A172 (cell line): ENCODE measurements around the gene SORCS2. TPM values are rescaled to one million over a fixed set of nuclear protein-coding genes. Genes with fewer than 3 reads are reported as not detected.

Experiments
- DNase-seq: peaks from one replicate; pipeline ENCODE4 v3.0.0-alpha.2; 2015; ENCODE audit warnings: low spot score
- total RNA-seq: library from RNA; depleted of rRNA; stranded (reverse); fragments of >200 nt; shearing (Covaris generic); gene quantifications from 2 replicates; pipeline ENCODE4 v1.2.3, GENCODE V29; 2014

SORCS2 gene
- total RNA-seq, 1 experiment from 2014 or later, result 0.78 TPM

DNA sequence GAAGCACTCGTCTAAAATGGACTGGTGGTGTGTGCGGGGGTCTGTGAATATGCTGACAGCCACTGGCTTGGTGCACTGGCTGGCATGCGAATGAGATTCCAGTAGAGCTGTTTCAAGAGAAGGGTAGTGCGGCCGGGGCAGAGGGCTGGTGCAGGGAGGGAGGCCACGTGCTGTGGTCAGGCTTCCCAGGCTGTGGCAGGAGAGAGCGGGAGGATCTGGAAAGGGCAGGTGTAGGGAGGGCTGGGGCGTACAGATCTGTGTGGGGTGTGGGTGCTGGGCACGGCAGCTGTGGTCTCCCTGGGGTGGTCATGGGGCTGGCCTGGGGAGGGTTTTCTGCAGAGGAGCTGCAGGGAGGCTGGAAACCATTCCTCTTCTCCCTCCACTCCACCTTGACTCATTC lies 30.2 kb downstream of the SORCS2 start:
- no peak for DNase-seq

DNA sequence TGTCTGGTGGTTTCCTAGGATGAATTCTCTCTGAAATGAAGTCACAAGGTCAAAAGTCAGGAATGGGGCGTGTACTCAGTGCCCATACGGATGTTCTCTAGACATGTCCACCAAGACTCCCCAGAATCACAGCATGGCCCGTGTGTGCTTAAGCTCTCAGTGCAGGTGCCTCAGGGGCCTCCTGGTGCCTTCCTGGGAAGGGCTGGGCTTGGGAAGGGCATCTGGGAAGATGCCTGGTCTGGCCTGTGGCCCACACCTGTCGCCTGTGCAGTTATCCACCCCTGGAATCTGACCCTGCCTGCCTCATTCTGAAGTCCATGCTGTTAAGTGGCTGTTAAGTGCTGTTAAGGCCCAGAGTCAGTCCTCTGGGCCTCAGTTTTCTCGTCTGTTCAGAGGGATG lies 31.2 kb downstream of the SORCS2 start:
- no peak for DNase-seq

DNA sequence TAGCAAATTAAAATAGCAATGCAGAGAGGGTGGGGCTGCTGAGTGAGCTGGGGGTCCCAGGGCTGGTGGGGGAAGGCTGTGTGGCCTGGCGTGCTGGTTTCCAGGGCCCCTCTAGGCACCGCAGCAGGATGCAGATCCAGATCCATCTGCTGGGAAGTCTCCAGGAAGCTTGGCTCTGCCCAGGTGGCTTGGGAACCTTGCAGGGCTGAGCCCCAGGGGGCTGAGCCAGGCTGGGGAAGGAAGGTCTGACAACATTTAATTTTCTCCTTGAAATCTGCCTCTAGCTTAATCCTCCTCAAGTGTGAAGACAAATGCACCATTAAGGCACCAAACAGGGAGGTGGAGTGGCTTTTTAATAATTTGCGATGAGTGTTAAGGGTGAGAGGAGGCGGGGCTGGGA lies 31.7 kb downstream of the SORCS2 start:
- DNase-seq, result no peak

GRCh38 chr4:7224878-7225533 lies 32.7 kb downstream of the SORCS2 start:
- DNase-seq, result no peak

DNA sequence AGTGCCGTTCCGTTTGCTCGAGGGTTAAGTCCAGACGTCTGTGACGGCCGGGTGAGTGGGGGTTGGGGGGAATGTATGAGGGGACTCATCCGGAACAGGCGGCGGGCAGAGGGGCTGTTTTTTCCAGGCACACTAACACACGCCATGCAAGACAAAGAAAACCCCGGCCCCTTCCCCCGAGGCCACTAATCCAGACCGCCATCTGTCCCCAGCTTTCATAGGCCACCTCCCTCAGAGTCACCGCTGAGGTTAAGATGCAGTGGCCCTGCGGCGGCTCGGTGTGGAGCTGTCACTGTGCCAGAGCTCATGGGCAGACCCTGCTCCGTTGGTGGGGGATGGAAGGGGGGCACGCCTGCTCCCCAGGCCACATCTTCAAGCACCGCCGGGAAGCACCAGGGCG lies 34.1 kb downstream of the SORCS2 start:
- no peak for DNase-seq

- DNase-seq, result no peak
These were observed 34.7 kb downstream of the SORCS2 start for GRCh38 chr4:7227008-7227407.

- DNase-seq, result no peak
These were observed 36.4 kb downstream of the SORCS2 start for GRCh38 chr4:7228734-7229133.

- DNase-seq, result no peak
These were observed 39.8 kb downstream of the SORCS2 start for GRCh38 chr4:7232061-7232650.

DNA sequence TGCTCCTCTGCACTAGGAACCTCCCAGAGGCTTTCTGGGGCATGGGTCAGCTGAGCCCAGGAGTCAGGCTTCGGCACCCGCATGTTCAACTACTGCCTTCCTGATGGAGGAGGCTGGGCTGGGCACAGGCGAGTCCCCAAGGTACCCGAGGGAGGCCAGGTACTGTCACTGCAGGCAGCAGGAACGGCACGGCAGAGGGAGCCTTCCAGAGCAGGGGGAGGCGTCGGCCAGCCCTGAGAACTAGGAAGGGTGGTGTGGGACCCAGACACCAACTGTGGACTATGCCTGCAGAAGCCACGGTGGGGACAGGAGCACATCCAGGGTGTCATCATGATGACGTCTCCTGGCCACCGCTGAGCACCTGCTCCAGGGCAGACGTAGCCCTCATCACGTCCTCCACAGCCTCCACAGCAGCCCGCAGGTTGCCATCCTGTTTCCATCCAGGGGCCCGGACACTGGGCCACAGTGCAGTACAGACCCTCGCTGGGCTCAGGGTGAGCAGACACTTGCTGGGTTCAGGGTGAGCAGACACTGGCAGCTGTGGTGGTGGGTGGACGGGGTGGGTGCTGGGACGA lies 40.8 kb downstream of the SORCS2 start:
- no peak for DNase-seq

- no peak for DNase-seq
These were observed 41.3 kb downstream of the SORCS2 start for GRCh38 chr4:7233601-7234000.

DNA sequence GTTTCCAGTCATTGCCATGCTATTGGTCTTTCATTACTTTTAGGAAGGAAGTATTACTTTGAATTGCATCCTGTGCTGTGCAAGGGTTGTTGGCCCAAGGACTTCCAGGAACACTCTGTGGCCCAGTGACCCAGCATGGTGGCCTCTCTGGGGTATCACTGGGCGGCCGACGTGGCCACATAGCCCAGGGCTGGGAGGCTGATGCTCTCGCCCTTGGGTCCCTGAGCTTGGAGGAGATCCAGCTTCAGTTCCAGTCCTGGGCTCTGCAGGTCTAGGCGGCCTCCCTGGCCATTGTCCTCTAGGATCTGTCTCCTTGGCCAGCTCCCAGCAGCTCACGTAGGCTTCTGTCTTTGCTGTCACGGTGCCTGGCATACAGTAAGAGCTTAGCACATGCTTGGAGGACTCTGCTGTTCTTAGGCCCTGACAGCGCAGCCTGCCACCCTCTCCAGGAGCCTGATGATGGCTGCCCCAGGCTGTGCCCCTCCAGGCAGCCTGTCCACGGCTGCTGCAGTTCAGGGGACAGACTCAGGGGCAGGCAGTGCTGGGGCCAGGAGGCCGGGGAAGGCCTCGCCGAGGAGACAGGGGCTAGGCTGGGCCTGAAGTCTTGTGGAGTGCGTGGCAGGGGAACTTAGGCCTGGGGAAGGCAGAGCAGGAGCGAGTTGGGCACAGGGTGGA lies 42.2 kb downstream of the SORCS2 start:
- DNase-seq, result no peak

GRCh38 chr4:7235030-7235380 lies 42.7 kb downstream of the SORCS2 start:
- no peak for DNase-seq

DNA sequence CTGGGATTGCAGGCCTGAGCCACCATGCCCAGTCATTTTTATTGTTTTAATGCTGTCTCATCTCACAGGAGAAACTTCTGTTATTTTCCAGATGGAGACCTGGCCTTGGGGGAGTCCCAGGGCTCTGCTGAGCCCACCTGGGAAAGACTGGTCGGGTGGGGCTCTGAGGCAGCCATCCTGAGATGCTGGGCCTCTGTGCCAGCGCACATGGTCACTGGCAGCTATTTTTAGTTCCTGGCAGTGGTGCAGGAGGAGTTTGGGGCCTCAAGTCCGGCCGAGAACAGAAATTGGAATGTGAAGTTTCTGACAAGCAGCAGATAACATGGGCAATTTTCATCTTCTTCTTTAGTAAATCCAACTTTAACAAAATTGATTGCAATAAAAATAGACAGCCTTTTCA lies 44.5 kb downstream of the SORCS2 start:
- DNase-seq, result no peak

GRCh38 chr4:7237873-7238272 lies 45.5 kb downstream of the SORCS2 start:
- no peak for DNase-seq

DNA sequence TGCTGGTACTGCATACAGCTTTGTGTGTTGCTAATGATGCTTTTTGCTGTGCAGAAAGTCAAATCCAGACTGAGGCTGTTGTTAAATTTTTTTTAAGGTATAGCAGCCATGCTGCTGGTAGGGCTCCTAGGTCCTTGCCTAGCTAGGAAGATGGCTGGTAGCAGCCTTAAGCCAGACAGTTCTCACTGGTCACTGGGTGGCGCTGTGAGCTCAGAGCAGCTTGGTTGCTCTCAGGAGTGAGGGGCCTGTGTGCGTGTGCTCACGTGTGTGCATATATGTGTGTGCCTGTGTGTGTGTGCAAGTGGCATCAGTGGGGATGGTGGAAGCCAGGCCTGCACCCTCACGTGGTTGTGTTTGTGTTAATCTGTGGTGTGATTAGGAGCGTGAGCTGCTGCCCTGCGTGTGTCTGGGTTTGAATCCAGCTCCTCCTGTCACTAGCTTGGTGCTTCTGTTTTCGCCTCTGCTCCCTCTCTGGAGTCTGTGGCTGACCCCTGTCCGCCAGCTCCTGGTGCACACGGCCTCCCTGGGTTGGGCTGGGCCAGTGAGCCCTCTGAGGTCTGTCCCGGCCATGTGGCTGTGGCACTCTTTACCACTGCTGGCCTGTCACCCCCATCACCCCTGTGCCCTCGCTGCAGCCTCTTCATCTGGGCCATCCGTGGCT lies 46.1 kb downstream of the SORCS2 start:
- DNase-seq, result no peak

DNA sequence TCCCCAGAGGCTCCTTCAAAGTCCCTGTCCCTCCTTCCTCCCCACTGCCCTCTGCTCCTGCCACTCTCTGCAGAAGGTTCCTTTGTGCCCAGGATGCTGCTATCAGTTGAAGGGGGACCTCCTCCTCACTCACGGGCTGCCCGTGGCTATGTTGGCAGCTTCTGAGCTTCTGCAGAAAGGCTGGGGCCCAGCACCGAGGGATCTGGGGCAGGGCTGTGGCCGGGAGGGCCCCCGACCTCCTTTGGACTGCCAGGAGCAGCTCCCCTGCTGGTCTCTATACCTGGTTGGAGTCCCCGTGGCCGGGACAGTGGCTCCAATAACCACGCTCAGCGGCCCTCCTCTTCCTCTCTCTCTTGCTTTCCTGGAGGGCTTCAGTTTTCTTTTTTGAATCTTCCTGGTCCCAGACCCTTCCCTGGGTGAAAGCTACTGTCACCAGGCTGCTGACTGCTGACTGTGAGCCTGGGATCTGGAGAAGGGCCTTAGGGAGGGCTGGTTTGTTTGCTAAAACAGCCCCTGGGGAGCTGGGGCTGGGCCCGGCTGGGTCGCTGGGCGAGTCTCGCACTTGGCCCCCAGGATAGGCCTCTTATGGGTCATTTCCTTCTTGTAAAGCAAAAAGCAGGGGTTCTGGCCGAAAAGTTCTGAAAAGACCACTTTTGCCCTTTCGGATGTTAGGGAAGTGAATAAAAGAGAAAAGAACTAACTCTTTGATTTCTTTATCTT lies 46.9 kb downstream of the SORCS2 start:
- DNase-seq, result no peak

DNA sequence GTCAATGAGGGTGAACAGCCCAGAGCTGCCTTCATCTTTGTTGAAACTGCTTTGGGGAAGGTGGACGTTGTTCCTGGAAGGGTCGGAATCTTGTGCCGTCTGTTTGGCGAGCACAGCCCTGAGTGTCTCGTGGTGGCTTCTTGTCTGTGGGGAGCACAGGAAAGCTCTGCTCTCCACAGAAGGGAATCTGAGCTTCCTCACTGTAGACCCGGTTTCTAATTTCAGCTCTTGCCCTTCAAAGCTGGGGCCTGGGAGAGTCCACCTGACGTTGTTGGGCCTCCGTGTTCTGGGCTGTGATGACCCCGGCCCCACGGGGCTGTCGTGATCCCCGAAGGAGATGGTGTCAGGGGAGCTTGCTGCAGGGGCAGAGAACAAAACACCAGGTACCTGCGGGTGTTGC lies 47.5 kb downstream of the SORCS2 start:
- DNase-seq, result no peak

GRCh38 chr4:7240306-7240705 lies 48.0 kb downstream of the SORCS2 start:
- no peak for DNase-seq

- no peak for DNase-seq
These were observed 49.3 kb downstream of the SORCS2 start for GRCh38 chr4:7241597-7242125.

GRCh38 chr4:7242766-7243165 lies 50.4 kb downstream of the SORCS2 start:
- DNase-seq, result no peak

DNA sequence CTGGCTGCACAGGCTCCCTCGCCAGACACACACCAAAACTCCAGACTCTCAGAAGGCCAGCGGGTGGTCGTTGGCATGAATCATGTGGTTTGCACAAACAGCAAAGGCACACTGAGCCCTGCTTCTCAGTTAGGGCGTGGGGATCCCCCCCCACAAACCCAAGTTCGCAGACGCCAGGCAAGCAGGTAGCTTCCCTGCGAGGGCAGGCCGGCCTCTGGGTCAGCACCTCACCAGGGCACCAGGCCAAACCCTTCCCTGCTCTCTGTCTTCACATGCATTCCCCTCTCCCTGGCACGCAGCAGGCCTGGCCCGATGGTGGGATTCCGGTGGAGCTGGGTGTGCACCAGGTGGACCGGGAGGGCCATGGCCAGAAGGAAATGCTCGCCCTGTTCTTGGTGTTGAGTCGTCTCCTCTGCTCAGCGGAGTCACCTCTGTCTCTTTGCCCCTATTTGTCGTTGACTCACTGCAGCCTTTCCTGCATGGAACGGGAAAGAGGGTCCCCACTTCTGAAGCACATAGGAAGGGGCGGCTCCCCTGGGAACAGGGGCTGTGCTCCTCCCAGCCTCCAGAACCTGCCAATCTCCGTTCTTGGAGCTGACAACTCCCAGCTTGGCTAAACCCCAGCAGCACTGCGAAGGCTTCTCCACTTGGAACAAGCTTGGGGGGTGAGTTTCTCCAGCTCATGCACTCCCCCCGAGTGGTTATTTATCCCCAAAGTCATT lies 51.4 kb downstream of the SORCS2 start:
- no peak for DNase-seq
